Testis (tissue), 2 donors: ENCODE data around the gene PEPD.

ENCODE experiments used
- POLR2A ChIP-seq: fragments of 450-650 bp; IDR thresholded peaks from one replicate; pipeline ENCODE4 v1.6.1; 2017; ENCODE audit warnings: antibody characterized with exemption, mild to moderate bottlenecking, moderate library complexity
- TF ChIP-seq, protein P1 (sequence below), 3 experiments: fragments of 450-650 bp in 2 of 3; fragments of 200-600 bp in 1 of 3; sonication (generic) in 1 of 3; IDR thresholded peaks; one replicate each; pipeline ENCODE4 v1.5.1; 2016 to 2019; ENCODE audit warnings: antibody characterized with exemption in 3 of 3, mild to moderate bottlenecking in 2 of 3, moderate library complexity in 1 of 3

DNA sequence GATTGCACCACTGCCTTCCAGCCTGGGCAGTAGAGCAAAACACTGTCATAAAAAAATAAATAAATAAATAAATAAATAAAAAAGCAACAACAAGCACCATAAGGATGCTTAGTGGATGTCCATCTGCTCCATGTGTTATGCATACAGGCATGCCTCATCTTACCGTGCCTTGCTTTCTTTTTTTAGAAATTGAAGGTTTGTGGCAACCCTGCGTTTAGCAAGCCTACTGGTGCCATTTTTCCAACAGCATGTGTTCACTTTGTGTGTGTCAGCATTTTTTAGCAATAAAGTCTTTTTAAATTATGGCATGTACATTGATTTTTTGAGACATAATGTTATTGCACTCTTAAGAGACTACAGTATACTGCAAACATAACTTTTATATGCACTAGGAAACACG lies 68.3 kb downstream of the PEPD start:
- TF ChIP-seq, protein P1, sequence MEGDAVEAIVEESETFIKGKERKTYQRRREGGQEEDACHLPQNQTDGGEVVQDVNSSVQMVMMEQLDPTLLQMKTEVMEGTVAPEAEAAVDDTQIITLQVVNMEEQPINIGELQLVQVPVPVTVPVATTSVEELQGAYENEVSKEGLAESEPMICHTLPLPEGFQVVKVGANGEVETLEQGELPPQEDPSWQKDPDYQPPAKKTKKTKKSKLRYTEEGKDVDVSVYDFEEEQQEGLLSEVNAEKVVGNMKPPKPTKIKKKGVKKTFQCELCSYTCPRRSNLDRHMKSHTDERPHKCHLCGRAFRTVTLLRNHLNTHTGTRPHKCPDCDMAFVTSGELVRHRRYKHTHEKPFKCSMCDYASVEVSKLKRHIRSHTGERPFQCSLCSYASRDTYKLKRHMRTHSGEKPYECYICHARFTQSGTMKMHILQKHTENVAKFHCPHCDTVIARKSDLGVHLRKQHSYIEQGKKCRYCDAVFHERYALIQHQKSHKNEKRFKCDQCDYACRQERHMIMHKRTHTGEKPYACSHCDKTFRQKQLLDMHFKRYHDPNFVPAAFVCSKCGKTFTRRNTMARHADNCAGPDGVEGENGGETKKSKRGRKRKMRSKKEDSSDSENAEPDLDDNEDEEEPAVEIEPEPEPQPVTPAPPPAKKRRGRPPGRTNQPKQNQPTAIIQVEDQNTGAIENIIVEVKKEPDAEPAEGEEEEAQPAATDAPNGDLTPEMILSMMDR (IDR thresholded peaks at IDR 0.05) = no peak
- TF ChIP-seq POLR2A = no peak
